SU-DHL-6 (cell line): ENCODE results near the gene MT1A.

Experiments
- EZH2phosphoT487 ChIP-seq: fragments of 200-600 bp; sonication (generic), shearing (Covaris generic); conservative IDR thresholded peaks from 2 replicates; pipeline ENCODE4 v1.6.1; 2018; ENCODE audit warnings: mild to moderate bottlenecking, antibody characterized with exemption, low read length, moderate library complexity, mixed read lengths
- TF ChIP-seq, protein P1 (sequence below): fragments of 200-600 bp; sonication (generic); IDR thresholded peaks from one replicate; pipeline ENCODE4 v1.5.1; 2017; ENCODE audit warnings: antibody characterized with exemption, mild to moderate bottlenecking, low read length, moderate library complexity; ENCODE audit not compliant: insufficient read depth, poor library complexity, severe bottlenecking

- TF ChIP-seq, protein P1, sequence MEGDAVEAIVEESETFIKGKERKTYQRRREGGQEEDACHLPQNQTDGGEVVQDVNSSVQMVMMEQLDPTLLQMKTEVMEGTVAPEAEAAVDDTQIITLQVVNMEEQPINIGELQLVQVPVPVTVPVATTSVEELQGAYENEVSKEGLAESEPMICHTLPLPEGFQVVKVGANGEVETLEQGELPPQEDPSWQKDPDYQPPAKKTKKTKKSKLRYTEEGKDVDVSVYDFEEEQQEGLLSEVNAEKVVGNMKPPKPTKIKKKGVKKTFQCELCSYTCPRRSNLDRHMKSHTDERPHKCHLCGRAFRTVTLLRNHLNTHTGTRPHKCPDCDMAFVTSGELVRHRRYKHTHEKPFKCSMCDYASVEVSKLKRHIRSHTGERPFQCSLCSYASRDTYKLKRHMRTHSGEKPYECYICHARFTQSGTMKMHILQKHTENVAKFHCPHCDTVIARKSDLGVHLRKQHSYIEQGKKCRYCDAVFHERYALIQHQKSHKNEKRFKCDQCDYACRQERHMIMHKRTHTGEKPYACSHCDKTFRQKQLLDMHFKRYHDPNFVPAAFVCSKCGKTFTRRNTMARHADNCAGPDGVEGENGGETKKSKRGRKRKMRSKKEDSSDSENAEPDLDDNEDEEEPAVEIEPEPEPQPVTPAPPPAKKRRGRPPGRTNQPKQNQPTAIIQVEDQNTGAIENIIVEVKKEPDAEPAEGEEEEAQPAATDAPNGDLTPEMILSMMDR, result no peak
- TF ChIP-seq EZH2phosphoT487, result no peak
Observed at GRCh38 chr16:56606476-56607108, 31.9 kb upstream of the MT1A start.
